Measurements from ENCODE around the gene TRMT5. TPM values are rescaled to one million over a fixed set of nuclear protein-coding genes. Genes with fewer than 3 reads are reported as not detected.

TRMT5 gene, protein sequence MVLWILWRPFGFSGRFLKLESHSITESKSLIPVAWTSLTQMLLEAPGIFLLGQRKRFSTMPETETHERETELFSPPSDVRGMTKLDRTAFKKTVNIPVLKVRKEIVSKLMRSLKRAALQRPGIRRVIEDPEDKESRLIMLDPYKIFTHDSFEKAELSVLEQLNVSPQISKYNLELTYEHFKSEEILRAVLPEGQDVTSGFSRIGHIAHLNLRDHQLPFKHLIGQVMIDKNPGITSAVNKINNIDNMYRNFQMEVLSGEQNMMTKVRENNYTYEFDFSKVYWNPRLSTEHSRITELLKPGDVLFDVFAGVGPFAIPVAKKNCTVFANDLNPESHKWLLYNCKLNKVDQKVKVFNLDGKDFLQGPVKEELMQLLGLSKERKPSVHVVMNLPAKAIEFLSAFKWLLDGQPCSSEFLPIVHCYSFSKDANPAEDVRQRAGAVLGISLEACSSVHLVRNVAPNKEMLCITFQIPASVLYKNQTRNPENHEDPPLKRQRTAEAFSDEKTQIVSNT
- total RNA-seq (10 to 100 TPM in 3 of 4 donors, 1 to 10 TPM in 1; 9.7 to 26.0 (median 12.8) TPM), polyA plus RNA-seq (10 to 100 TPM in 1 of 3 donors, 1 to 10 TPM in 2; 5.7 to 12.9 (median 8.8) TPM)
- long read RNA-seq, donor 1, full-length matches to known transcripts: 11 of 18 reads
- long read RNA-seq, donor 1, partial matches to known transcripts: 2 of 18 reads
- long read RNA-seq, donor 1, other reads (novel, unspliced or antisense): 5 of 18 reads
- long read RNA-seq, donor 2, full-length matches to known transcripts: 12 of 17 reads
- long read RNA-seq, donor 2, partial matches to known transcripts: 2 of 17 reads
- long read RNA-seq, donor 2, other reads (novel, unspliced or antisense): 3 of 17 reads

DNA sequence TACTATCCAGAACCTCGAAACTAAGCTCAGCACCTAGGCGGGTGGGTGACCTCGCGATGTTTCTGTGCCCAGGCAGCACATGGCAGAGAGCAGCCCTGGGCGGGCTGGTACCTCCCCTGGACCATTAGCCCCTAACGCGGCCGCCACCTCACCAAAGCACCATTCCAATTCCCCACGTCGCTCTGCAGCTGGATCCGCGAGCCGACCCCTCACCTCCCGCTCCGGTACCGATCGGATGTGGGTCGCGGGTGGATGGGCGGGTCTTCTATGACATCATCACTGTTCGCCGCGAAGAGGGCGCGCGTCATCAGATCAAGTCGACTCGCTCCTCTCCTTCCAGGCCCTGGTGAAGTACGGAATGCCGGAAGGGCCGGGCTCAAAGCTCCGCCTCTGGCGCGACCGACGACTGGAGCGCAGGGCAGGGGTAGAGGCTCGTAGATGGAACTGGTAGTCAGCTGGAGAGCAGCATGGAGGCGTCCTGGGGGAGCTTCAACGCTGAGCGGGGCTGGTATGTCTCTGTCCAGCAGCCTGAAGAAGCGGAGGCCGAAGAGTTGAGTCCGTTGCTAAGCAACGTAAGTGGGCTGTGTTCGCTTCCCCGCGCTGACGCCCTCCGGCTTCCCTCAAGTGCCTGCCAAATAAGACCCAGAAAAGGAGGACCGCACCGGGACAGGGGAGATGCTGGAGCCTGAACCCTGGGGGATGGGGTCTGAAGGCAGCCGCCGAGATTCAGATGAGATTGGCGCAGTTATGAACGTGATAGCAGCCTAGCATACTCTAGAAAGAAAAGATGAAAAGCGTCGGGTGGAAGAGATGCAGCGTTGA lies at the start of gene TRMT5, which contains the start of gene SLC38A6:
Gene TRMT5 (minus strand): TSS at position 269 of the 822 bp plus-strand sequence. CDS start 106 bp downstream, at position 163.
Gene SLC38A6 (plus strand): TSS at position 435 of the 822 bp plus-strand sequence. CDS start 33 bp downstream, at position 468.
- Histone ChIP-seq H3K27me3 (ENCODE audit: insufficient read depth in 3 of 3, low read length in 2 of 3) (no peaks in the 10 kb centered on the region), H3K4me3 (peak within 1 kb of the TSS; percentile 94), H3K4me1 (peaks cover 43% of the 10 kb centered on the region), H3K9me3 (no peaks in the 10 kb centered on the region), H3K27ac (peak within 1 kb of the TSS; percentile 98), H3K36me3 (ENCODE audit: insufficient read depth in 1 of 2, low read depth in 1 of 2) (peaks cover 0 to 47% of the 10 kb centered on the region in 2 donors)
- intact Hi-C loops (cut with DNase I): loop anchor here in 1 of 2 donors (5.0 kb wide), 2 partner anchors 271 to 334 kb away; partner anchors contain the start of gene SIX1
- 0 to 1% (median 0%) methylated on average over 59 of the region's 59 CpGs for WGBS, 3 donors
- ATAC-seq (peak; percentile 95 to 97 (median 96)), DNase-seq (peak; percentile 94 to 97)
- TF ChIP-seq, protein P1, sequence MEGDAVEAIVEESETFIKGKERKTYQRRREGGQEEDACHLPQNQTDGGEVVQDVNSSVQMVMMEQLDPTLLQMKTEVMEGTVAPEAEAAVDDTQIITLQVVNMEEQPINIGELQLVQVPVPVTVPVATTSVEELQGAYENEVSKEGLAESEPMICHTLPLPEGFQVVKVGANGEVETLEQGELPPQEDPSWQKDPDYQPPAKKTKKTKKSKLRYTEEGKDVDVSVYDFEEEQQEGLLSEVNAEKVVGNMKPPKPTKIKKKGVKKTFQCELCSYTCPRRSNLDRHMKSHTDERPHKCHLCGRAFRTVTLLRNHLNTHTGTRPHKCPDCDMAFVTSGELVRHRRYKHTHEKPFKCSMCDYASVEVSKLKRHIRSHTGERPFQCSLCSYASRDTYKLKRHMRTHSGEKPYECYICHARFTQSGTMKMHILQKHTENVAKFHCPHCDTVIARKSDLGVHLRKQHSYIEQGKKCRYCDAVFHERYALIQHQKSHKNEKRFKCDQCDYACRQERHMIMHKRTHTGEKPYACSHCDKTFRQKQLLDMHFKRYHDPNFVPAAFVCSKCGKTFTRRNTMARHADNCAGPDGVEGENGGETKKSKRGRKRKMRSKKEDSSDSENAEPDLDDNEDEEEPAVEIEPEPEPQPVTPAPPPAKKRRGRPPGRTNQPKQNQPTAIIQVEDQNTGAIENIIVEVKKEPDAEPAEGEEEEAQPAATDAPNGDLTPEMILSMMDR (IDR thresholded peaks at IDR 0.05): no peak

DNA sequence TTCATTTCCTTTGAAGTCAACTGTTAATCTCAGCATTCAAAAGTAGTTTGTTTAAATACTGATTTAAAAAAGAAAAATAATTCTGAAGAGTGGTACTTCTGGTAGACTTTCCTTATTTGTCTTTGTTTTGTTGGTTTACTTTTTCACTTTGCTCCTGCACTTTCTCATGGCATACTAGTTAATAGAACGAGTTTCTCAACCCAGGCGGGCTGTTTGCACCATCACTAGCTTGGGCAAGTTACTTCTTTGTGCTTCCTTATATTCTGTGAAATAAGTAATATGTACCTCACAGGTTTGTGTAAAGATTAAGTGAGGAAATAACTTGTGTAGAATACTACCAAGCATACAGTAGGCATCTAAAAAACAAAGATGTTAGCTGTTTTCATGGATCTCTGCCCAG lies 45.6 kb upstream of the TRMT5 start:
- Histone ChIP-seq H3K27ac (no peak overlapping the region), H3K9me3 (no peaks in the 10 kb centered on the region), H3K4me1 (peaks cover 21% of the 10 kb centered on the region), H3K4me3 (no peak overlapping the region), H3K36me3 (ENCODE audit: insufficient read depth in 1 of 2, low read depth in 1 of 2) (no peaks in the 10 kb centered on the region), H3K27me3 (ENCODE audit: insufficient read depth in 3 of 3, low read length in 2 of 3) (no peaks in the 10 kb centered on the region)
- TF ChIP-seq, protein P1 (IDR thresholded peaks at IDR 0.05): no peak
- 87 to 95% (median 93%) methylated on average over 2 of the region's 2 CpGs for WGBS, 3 donors
- DNase-seq (no peak), ATAC-seq (no peak)
- intact Hi-C loops (cut with DNase I): loop anchor here (5.0 to 10.0 kb wide), 4 partner anchors 226 to 399 kb away; no protein-coding TSS in a partner anchor

DNA sequence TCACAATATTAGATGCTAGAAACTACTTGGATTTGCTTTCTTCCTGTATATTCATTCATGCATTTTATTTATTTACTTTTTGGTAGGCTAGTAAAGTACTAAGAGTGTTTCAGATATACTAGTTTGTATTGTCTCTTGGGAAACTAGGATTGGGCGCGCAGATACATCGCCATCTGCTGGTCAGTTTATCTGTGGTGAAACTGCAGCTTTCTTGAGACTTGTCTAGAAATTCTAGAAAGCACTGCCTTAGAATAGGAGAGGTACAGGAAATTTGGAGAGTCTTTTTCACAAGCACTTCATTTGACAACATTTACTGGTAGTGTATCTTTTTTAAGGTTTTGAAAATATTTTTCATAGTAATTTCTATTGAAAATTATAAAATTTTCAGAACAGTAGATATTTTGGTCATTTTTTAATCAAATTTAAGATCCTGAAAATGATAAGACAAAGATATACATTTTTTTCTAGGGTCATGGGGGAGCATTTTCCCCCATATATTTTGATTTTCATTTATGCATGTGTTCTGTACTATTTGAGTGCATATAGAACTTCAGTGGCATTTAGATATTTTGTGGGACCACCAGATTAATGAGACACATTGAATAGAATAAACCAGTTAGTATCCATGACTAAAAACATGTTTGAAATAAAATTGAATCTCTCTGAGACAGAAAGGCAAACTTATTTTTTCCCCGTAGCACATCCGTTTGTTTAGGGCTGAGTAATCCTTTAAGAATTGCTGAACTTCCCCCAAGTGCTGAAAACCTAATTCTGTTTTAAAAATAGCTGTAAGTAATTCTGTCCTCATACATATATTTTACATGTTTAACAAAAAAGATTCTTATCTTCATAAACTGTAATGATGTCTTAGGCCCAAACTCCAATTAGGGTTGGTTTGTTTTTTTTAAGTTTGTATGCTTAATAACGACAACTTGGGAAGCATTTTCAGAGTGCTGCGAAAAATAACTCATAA lies 44.7 kb upstream of the TRMT5 start:
- Histone ChIP-seq H3K9me3 (no peaks in the 10 kb centered on the region), H3K27me3 (ENCODE audit: insufficient read depth in 3 of 3, low read length in 2 of 3) (no peaks in the 10 kb centered on the region), H3K4me3 (no peak overlapping the region), H3K27ac (no peak overlapping the region), H3K36me3 (ENCODE audit: insufficient read depth in 1 of 2, low read depth in 1 of 2) (no peaks in the 10 kb centered on the region), H3K4me1 (peaks cover 25% of the 10 kb centered on the region)
- TF ChIP-seq, protein P1 (IDR thresholded peaks at IDR 0.05): peak; percentile 94
- 42 to 54% (median 42%) methylated on average over 7 of the region's 7 CpGs for WGBS, 3 donors
- ATAC-seq: peak; percentile 64 to 93 (median 78)
- peak; percentile 28 to 60 for DNase-seq
- intact Hi-C loops (cut with DNase I): loop anchor here (2.0 to 10.0 kb wide), 5 partner anchors 227 to 401 kb away; no protein-coding TSS in a partner anchor
